ENCODE measurements around the gene ASPSCR1. TPM values are rescaled to one million over a fixed set of nuclear protein-coding genes. Genes with fewer than 3 reads are reported as not detected.
A peak's percentile ranks its signal among the peaks of the same experiment; 100 is the strongest.

Gene ASPSCR1
- total and polyA plus RNA-seq, 2 of the 13 experiments (the other 11 are each of a cell fraction or from before 2014, with no cell fraction given): 274 to 314 TPM

DNA sequence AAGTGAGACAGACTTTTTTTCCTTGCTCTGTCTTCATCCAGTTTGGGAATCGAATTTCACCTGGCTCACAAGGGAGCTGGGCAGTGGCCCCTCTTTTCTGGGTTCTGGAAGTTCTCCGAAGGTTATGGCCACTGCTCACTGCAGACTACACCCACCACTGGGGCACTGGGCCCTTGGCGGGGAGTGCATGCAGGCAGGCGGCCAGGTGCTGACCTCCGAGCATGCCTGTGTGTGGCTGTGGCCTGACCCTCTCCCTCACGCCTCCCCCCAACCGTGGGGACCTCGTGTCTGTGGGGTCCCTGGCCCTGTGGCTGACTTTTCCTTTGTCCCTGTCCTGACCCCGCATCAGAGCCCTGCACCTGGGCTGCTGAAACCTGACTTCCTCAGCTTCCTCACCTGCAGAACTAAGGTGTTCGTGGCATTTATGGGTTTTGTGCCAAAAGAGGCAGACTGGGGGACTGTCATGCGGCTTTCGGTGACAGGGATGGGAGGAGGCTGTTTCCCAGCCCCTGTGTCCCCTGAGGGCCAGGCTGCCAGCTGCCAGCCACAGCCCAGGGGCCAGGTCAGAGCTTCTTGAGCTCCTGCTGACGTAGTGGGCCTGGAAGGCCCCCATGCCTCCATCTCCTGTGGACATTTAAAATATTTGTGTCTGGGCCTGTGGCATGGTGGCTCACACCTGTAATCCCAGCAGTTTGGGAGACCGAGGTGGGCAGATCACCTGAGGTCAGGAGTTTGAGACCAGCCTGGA is 21.4 kb downstream of the ASPSCR1 start (continued):
- TF ChIP-seq CCAR2 (optimal IDR thresholded peaks at IDR 0.05; ENCODE audit: low read depth, low read length): no peak
- no peak for TF ChIP-seq ZBTB37 (CRISPR knock-in tag; IDR thresholded peaks at IDR 0.05)
- TF ChIP-seq ZNF333 (CRISPR knock-in tag; IDR thresholded peaks at IDR 0.05; ENCODE audit: borderline replicate concordance): 0 out of 2 replicates have a peak, but pooled peaks have one; percentile 16
- TF ChIP-seq ZNF609 (CRISPR knock-in tag; IDR thresholded peaks at IDR 0.05; ENCODE audit: borderline replicate concordance): no peak
- no peak for TF ChIP-seq ONECUT2 (CRISPR knock-in tag; IDR thresholded peaks at IDR 0.05)
- TF ChIP-seq ZNF501 (CRISPR knock-in tag; IDR thresholded peaks at IDR 0.05): no peak
- TF ChIP-seq ZNF570 (CRISPR knock-in tag; IDR thresholded peaks at IDR 0.05; ENCODE audit: borderline replicate concordance): no peak
- TF ChIP-seq ZNF10 (CRISPR knock-in tag; IDR thresholded peaks at IDR 0.05; ENCODE audit: borderline replicate concordance, low read depth): no peak
- TF ChIP-seq ATM (IDR thresholded peaks at IDR 0.05; ENCODE audit: borderline replicate concordance): no peak
- 0 out of 2 replicates have a peak, but pooled peaks have one; percentile 24 for TF ChIP-seq NCOA2 (CRISPR knock-in tag; IDR thresholded peaks at IDR 0.05)
- no peak for TF ChIP-seq PAF1 (CRISPR knock-in tag; IDR thresholded peaks at IDR 0.05)
